ENCODE measurements around the gene SV2A.
A peak's percentile ranks its signal among the peaks of the same experiment; 100 is the strongest.

Gene SV2A

DNA sequence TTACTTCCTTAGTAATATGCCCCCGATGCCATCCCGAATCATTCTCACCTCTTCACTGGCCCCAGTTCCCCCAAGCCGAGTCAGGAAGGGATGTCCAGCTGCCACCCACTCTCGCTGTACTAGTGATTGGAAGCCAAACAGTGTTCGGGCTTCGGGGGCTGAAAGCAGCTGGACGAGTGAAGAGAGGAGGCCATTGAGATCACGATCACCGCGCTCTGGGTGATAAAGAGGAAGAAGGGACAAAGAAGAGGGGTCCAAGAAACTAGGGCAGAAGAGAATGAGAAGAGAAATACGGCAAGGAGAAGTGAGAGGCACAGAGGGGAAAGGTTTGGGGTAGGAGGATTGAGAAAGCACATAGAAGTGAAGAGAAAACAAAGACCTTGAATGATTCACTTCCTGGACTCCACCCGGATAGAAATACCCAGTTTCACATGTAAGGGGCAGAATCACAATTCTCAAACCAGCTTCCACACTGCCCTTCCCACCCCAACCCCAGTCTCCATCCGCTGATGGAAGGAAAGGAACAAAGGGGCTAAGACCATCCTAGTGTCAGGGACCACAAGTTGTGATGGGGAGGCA lies 13.7 kb upstream of the SV2A start:
- DNase-seq (ENCODE audit: low read depth in 3 of 3), result no peak

DNA sequence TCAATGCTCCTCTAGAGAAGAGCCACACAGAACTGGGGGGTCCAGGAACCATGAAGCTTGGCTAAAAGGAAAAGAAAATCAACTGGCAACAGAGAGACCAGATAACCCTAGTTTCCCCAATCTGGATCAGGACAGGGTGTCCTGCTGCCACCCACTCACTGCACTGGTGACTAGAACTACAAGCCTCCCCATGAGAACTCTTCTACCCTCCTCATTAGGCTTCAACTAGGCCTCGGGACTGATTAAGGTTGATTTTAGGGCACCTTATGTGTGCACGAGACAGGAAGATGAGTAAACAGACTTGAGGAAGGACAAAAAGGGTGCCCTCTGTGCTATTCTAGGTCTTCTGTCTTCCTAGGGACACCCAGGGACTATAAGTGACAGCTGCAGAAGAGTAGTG lies 12.2 kb upstream of the SV2A start:
- no peak for DNase-seq (ENCODE audit: low read depth in 3 of 3)

DNA sequence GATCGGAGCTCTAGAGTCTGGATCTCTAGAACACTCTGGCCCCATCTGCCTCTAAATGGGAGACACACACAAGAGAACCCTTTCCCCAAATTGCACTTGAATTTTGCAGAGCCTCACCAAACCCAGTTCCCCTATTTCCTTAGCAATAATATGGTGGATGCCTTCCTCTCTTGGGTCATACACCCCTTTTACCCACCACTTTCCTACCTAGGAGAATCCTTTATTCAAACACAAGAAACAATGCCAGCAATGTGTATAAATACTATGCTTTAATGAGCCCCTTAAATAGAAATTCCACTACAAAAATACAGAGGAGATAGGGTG lies 10.7 kb upstream of the SV2A start:
- DNase-seq (ENCODE audit: low read depth in 3 of 3), result no peak

DNA sequence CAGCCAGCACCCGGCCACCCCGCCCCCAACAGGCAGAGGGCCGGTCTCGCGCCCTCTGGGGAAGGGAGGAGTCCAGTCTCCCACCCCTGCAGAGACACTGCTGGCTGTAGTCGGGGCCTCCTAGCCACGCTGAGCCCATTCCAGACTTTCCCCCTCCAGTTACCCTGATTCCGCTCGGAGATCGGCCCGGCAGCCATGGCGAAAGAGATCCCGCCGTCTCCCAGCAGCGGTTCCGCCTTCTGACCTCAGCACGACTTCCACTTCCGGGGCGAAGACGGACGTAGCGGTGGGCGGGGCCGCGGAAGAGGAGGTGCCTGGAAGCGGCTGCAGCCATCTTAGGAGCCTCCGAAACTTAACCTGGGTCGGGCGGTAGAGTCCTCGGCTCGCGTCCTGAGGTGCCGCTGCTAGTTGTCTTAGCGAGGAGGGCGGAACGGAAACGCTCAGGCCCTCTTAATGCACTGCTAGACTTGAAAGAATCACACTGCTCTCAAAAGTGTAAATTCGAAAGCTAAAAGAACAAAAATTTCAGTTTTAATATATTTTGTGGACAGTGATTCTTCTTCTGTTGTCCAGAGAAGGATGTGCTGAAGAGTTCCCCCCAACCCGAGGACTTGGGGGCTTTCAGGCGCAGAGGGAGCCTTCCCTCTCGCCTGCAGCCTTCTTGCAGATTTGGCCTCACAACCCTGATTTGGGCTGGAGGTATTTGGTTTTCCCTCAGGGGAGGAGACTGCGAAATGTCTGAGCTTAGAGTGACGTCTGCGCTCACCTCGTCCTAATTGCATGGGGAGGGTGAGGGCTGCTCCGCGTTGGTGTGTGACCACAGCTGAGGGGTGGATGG lies 10.1 kb upstream of the SV2A start, which contains the start of gene SF3B4:
TSS of gene SF3B4 (minus strand) at position 241 of the 838 bp plus-strand sequence. CDS start at position 197, 44 bp downstream.
- DNase-seq (ENCODE audit: low read depth in 3 of 3), result peak; percentile 87 to 93 (median 92)

DNA sequence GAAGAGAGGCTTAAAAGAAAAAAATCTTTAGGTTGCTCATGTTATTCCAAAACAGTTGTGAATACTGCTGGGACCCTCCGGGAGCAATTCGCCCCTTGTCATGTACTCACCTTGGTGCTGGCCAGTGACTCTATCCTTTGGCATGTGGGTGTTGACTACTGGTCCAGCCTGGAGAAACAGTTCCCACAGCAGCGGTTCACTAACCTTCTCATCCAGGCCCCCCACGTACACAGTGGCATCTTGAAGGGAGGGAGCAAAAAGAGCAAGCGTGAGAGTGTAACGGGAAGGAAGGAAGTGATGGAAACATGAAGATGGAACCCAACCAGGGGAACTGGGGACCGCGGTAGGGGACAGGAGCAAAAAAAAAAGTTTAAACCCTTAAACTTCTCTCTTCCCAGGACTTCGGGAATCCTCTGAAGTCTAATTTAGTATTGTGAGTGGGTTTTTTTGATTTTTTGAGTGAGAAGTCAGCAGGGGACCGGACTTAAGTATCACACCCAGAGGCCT lies 9.5 kb upstream of the SV2A start:
- no peak for DNase-seq (ENCODE audit: low read depth in 3 of 3)

DNA sequence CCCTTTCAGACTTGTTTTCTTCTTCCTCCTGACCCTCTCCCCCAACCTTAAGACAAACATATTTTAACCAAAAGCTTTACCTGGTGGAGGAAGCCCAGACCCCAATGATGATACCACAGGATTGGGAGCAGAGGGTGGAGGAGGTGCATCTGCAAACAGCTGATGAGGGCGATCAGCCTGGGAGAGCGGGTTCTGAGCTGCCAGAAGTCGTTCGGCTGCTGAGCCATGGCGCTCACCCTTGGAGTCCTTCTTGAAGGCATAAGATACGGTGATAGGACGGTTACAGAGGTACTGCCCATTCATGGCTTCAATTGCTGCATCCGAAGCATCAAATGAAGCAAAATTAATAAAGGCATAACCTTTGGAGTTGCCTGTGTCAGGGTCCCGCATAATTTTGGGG lies 8.7 kb upstream of the SV2A start:
- DNase-seq (ENCODE audit: low read depth in 3 of 3), result no peak

DNA sequence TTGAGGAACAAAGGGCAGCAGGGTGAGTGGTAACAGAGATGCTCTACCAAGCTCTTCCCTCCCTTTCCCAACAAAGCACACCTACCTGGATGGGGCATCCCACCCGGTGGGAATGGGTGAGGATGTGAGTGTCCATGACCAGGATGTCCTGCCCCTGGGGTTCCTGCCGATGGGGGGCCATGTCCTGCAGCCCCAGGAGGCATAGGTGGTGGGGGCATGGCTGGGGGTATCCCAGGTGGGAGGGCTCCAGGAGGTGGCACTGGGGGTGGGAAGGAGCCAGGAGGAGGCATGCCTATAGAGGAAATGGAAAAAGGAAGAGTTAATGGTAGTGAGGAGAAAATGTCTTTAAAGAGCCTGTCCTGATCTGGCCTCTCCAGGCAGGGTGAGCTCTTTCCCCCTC lies 8.1 kb upstream of the SV2A start:
- DNase-seq (ENCODE audit: low read depth in 3 of 3), result no peak

DNA sequence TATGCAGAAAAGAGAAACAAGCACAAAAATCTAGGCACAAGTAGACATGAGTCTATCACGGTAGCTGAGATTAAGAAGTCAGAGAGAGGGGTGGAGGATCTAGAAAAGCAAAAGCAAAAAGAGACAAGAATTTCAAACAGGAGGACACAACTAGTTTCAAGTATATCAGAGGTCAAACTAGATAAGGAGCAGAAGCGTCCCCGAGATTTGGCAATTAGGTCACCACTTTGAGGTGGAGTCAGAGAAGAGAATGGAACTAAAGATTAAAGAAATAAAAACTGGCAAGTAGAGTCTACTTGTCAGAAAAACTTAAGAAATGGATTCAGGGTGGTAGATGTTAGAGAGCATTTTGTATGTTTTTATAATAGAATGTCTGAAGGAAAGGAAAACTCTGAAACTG lies 7.7 kb upstream of the SV2A start:
- no peak for DNase-seq (ENCODE audit: low read depth in 3 of 3)

DNA sequence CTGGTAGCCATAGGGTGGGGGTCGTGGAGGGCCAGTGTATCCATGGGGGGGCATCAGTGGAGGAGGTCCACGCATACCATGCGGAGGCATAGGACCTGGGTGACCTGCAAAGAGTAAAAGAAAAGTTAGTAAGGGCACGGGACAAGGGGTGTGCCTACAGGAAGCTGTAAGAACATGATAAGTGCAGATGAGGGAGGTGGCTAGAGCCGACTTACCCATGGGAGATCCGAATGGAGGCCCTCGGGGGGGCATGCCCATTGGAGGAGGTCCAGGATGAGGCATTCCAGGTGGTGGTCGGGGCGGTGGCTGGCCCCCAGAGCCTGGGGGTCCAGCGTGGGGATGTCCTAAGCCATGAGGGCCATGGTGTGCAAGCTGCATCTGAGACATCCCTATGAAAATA lies 6.0 kb upstream of the SV2A start:
- DNase-seq (ENCODE audit: low read depth in 3 of 3), result no peak

DNA sequence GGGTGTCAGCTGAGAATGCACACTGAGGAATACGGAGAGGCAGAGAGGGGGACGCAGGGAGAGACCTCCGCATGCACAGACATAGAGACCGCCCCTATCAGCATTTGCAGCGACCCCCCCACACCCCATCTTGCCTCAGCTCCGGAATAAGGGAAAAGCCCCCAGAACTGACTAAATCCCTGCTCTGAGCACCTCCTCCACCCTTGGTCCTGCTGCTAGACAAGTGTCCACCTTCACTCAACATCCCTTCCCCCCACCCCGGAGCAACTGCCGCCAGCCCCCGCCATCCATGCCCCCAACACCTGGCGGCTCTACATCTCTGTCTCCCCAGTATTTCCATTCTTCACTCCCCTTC lies 769 bp downstream of the SV2A start:
- DNase-seq (ENCODE audit: low read depth in 3 of 3), result no peak

DNA sequence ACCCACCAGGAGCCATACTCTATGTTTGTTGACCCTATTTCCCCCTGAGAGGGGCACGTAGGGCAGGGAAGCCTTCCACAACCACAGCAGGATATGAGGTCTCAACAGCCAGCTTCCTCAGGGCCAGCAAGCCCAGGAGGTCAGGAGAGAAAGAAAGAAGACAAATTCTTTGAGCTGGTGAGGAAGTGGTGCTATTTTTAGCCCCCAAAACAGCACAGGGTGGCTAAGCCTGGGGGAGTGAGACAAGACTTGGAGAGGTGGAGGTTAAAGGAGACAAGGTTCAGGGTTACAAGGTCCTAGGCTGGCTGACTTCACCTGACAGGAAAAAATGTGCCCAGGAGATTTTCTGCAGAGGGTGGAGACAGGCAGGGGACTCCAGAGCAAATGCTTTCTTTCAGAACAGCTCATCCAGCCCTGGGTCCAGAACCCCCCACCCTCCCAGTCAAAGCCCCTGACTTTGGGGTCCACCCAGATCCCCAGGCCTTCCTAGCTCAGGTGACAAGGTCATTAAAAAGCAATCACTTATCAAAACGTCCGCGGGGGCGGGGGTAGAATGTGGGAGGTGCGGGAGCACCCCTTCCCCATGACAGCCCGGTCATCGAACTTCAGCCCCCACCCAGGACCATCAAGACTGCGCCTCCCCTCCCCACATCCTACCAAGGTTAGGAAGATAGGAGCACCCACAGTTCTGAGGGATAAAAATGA lies 1.3 kb downstream of the SV2A start:
- no peak for DNase-seq (ENCODE audit: low read depth in 3 of 3)

DNA sequence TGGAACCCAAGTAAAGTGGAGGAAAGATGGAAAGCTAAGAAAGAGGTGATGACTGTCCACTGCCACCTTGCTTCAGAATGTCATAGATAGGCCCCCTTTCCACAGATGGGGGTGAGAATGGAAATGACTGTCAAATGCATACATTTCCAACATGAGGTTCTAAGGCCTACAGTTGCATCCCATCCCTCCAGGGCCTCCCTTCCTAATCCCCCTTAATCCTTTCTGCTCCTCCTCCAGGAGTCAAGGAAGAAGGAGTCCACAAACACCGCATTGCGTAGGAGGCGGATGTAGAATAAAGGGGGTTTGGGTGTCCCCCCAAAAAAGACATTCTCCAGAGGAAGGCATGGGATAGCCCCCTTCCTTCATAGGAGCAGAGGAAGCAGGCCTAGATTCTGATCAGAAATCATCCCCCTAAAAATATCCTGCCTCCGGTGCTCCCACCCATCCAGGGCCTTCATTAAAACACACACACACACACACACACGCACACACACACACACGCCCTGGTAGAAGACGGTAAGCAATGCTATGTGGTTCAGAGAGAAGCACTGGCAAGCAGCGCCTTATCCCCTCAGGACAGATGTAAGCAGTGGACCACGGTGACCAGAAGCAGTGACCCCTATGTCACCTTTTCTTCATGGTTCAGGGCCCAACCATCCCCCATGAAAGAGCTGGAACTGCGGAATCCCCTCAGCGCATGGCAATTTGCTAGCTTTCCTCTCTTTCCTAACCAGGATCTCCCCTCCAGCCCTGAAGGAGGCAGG lies 2.0 kb downstream of the SV2A start:
- DNase-seq (ENCODE audit: low read depth in 3 of 3), result no peak

DNA sequence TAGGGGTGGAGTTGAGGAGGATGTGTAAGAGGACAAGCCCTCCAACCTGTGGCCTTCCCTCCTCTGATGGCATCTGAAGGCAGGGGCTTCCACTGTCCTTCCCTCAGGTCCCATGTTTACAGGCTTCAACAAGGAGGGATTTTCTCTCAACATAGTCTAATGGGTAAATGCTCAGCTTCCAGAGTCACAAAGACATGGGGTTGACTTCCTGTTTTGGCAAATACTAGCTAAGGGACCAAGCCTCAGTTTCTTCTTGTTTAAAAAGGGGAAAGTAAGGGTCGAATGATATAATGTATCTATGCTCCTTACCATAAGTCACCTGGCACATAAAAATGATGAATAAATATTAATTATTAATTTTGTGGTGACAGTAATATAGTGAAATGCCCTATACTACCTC lies 3.1 kb downstream of the SV2A start:
- DNase-seq (ENCODE audit: low read depth in 3 of 3), result no peak

DNA sequence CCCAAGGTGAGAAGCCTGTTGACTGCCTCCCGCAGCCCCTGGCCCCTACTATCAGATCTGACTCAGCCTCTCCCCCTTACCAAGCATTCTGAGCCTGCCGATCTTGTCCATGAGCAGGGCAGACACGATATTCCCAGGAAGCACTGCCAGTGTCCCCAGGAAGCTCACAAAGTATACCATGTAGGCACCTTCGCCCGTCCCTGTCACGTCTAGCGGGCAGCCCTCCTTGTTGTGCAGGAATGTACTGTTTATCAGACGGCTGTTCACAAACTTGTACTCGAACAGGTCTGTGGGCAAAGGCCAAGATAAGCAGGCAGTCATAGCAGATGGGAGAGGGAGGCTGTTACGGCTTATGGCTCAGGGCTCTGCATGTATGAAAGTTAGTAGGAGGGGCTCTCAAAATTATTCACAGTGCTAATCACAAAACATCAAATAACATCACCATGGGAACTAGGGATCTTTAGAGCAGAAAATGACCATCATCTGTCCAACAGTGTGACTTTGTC lies 11.0 kb downstream of the SV2A start:
- DNase-seq (ENCODE audit: low read depth in 3 of 3), result no peak

DNA sequence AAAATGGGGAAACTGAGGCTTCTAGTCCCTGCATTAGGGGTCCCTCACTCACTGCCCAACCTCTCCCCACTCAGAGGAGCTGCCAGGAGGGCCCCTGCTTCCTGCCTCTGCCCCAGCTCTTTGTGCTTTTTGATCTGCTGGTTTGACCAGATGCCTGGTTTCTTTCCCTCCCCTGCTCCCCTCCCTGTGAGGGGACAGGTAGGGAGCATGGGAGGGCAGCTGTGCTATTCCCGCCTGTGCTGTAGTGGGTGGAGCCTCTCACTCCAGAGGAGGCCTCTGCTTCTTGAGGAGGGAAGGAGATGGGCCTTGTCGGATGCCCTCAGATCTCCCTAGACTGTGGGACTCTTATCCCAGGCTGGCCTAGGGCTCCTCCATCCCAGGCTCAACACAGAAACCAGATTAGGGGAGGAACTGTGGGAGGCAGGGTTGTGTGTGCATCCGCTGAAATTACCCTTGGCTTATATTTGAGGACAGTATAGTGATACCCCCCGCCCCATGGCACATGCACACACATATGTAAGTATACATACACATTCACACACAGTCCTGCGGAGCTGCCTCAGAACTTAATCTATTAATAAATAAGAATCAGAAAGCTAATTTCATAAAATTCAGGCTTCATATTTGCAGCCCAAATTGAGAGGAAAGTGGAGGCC lies 13.7 kb downstream of the SV2A start:
- DNase-seq (ENCODE audit: low read depth in 3 of 3), result no peak

DNA sequence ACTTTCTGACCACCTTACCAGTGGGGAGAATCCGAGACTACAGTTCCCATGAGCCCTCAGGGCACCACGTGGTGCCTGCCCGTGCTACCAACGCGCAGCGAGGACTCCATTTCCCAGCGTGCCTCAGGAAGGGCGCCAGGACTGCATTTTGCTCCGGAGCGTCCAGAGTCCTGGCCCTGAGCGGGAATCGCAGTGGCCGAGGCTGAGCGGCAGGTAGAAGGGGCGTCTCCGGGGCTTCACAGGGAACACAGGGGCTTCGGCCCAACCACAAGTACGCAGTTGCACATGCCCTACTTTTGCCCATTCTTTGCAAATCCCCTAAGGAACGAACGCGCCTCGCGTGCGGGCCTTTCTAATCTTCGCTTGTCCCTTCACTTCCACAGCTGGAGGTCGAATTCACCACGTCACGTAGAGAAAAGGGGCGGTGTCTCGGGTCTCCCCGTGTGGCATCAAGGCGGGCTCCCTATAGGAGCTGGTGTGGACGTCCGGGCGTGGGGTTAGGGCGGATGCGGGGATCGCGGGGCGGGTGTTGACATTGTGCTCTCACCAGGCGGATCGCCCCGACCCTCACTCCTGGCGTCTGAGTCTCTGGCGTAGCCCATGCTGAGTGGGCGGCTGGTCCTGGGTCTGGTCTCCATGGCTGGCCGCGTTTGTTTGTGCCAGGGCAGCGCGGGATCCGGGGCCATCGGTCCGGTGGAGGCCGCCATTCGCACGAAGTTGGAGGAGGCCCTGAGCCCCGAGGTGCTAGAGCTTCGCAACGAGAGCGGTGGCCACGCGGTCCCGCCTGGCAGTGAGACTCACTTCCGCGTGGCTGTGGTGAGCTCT lies 18.0 kb downstream of the SV2A start, which contains the start of gene BOLA1:
TSS of gene BOLA1 (plus strand) at position 109 of the 825 bp plus-strand sequence. CDS start at position 601, 492 bp downstream.
- peak; percentile 60 to 76 (median 70) for DNase-seq (ENCODE audit: low read depth in 3 of 3)

DNA sequence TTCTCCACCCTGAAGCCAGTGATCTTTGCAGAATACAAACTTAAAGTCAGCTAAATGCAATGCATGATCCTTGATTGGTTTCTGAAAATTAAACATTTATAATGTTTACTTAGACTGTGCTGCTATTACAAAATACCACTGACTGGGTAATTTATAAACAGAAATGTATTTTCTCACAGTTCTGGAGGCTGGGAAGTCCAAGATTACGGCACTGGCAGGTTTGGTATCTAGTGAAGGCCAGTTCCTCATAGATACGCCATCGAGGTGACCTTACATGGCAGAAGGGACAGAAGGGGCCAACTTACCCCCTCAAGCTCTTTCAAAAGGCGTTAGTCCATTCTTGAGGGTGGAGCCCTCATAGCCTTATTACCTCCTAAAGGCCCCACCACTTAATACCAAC lies 21.1 kb downstream of the SV2A start:
- DNase-seq (ENCODE audit: low read depth in 3 of 3), result no peak

DNA sequence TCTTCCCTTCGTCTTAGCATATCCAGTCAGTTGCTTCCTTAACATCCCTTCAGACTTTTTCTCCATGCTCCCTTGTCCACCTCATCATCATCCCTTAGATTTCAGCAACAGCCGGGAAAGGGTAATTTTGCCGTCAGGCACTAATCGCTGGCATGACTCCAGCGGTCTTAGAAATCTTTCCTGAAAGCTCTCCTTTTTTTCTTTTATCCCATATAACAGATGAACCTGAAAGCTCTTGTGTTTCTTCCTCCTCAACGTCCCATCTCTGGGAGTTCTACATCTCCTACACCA lies 28.7 kb downstream of the SV2A start:
- DNase-seq (ENCODE audit: low read depth in 3 of 3), result no peak

DNA sequence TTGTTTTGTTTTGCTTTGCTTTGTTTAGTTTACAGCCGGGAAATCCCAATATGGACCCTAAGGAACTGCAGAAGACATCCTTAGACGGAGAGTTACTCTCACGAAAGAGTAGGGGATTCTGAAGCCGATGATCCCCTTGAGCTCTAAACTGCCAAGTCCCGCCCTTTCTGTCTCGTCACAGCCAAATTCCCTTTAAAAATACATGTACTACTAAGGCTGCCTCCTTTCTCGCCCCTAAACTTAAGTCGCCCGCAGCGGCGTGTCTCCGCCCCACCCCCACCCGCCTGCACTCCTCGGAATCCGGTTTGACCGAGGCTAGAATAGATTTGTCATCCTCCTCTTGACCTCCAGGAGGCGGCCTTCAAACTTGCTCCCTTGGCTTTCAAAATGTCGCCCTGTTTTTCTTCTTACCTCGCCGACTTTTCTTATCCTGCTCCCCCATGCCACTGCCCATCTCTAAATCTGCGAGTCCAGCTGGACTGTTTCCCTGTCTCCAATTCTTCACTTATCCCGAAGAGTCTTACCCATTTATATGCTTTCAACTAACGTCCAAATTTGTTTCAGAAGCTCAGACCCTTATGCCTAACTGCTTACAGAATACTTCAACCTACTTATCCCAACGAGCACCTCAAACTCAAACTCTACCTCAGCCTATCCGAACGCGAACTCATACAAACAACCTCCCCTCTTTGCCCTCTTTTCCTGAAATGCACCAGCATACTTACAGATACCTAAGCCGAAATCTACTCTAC lies 29.2 kb downstream of the SV2A start:
- DNase-seq (ENCODE audit: low read depth in 3 of 3), result peak; percentile 67 to 82 (median 75)

Data from stimulated activated CD4-positive, alpha-beta T cell treated with anti-CD3 and anti-CD28 coated beads, TNF-alpha, amount 100 ng/mL, for 48 hours (primary cell).